ENCODE data around the gene DCXR.

DNA sequence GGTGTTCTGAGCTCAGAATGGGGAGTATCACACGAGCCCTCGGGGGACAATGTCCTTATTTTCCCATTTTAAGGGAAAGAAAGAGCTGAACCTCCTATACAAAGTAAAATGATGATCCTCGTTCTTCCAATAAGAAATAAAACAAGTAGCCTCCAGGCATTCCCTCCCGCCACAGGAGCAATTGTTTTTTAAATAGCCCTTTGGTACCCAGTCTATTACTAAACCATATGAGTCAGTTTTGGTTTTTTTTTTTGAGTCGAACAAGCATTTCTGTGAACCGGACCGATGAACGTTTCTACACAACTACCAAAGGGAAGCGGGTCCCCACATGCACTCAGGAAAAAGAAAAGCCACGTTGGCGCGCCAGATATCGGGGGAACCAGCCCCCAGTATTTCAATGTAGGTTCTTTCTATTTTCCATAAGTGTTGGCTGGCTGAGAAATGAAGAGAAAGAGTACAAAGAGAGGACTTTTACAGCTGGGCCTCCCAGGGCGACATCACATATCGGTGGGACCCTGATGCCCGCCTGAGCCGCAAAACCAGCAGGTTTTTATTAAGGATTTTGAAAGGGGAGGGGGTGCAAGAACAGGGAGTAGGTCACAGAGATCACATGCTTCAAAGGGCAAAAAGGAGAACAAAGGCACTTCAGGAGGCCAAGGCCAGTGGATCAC is 3.8 kb upstream of the DCXR start:
- TF ChIP-seq POLR2A (IDR thresholded peaks at IDR 0.05; ENCODE audit: low read length) (no peak), GATA1 (IDR thresholded peaks at IDR 0.05; ENCODE audit: low read depth, low read length) (no peak)
